ENCODE data around the gene PCDHGA12.
A peak's percentile ranks its signal among the peaks of the same experiment; 100 is the strongest.
"Not testable (repeated sequence)": the region's sequence is repeated elsewhere in the genome, so short reads cannot be mapped to it uniquely, and the experiment has no call there.

Gene PCDHGA12

DNA sequence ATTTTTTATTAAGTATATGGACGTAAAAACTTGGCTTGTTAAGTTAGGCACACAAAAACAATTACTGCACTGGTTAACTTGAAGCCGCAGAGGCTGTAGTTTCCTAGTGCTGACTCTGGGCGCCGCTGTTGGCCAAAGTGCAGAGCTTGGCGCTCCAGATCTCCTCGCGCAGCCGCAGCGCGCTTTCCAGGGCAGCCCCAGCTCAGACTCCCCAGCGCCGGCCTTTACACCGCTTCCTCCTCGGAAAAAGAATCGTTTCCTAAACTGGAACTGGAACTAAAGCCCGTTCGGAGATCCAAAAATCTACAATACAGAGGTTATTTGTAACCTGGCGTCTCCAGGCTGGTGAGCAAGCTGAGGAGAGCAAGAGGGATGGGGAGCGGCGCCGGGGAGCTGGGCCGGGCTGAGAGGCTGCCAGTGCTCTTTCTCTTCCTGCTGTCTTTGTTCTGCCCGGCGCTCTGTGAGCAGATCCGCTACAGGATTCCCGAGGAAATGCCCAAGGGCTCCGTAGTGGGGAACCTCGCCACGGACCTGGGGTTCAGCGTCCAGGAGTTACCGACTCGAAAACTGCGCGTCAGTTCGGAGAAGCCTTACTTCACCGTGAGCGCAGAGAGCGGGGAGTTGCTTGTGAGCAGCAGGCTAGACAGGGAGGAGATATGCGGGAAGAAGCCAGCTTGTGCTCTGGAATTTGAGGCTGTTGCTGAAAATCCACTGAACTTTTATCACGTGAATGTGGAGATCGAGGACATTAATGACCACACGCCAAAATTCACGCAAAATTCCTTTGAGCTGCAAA, 32.4 kb upstream of the PCDHGA12 start, which contains the start of gene PCDHGB5:
Gene PCDHGB5, plus strand, starts transcription at position 192 of the 796 bp plus-strand sequence. Its CDS starts 181 bp downstream, at position 373.
- Mint-ChIP-seq H3K4me3 (peak within 1 kb of the TSS; percentile 63), H3K27me3 (ENCODE audit: low read depth) (peaks cover 34% of the 10 kb centered on the region), H3K9me3 (peaks cover 30% of the 10 kb centered on the region)
- not testable (repeated sequence) for H3K4me1 Mint-ChIP-seq (ENCODE audit: low read depth); H3K36me3 Mint-ChIP-seq (ENCODE audit: low read depth); DNase-seq (ENCODE audit: low spot score); H3K27ac Mint-ChIP-seq

DNA sequence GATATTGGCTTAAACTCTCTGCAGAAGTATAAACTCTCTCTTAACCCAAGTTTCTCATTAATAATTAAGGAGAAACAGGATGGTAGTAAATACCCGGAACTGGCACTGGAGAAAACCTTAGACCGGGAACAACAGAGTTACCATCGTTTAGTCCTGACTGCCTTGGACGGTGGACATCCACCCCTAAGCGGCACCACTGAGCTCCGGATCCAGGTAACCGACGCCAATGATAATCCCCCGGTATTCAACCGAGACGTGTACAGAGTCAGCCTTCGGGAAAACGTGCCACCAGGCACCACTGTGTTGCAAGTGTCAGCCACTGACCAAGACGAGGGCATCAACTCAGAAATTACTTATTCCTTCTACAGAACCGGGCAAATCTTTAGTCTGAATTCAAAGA, 31.7 kb upstream of the PCDHGA12 start:
- Mint-ChIP-seq H3K36me3 (ENCODE audit: low read depth) (no peaks in the 10 kb centered on the region), H3K27me3 (ENCODE audit: low read depth) (peaks cover 35% of the 10 kb centered on the region), H3K9me3 (peaks cover 26% of the 10 kb centered on the region), H3K4me1 (ENCODE audit: low read depth) (no peaks in the 10 kb centered on the region), H3K4me3 (peak overlapping the region; percentile 14), H3K27ac (no peak overlapping the region)
- no peak for DNase-seq (ENCODE audit: low spot score)

DNA sequence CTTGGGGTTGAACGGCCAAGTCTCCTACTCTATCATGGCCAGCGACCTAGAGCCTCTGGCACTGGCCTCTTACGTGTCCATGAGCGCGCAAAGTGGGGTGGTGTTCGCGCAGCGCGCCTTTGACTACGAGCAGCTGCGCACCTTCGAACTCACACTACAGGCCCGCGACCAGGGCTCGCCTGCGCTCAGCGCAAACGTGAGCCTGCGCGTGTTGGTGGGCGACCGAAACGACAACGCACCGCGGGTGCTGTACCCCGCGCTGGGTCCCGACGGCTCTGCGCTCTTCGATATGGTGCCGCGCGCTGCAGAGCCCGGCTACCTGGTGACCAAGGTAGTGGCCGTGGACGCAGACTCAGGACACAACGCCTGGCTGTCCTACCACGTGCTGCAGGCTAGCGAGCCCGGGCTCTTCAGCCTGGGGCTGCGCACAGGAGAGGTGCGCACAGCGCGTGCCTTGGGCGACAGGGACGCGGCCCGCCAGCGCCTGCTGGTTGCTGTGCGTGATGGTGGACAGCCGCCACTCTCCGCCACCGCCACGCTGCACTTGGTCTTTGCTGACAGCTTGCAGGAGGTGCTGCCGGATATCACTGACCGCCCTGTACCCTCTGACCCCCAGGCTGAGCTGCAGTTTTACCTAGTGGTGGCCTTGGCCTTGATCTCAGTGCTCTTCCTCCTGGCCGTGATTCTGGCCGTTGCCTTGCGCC, 30.6 kb upstream of the PCDHGA12 start:
- Mint-ChIP-seq H3K36me3 (ENCODE audit: low read depth) (no peaks in the 10 kb centered on the region), H3K27ac (peak overlapping the region; percentile 64), H3K4me1 (ENCODE audit: low read depth) (no peaks in the 10 kb centered on the region), H3K9me3 (peaks cover 19% of the 10 kb centered on the region), H3K4me3 (no peak overlapping the region), H3K27me3 (ENCODE audit: low read depth) (peaks cover 38% of the 10 kb centered on the region)
- no peak for DNase-seq (ENCODE audit: low spot score)

DNA sequence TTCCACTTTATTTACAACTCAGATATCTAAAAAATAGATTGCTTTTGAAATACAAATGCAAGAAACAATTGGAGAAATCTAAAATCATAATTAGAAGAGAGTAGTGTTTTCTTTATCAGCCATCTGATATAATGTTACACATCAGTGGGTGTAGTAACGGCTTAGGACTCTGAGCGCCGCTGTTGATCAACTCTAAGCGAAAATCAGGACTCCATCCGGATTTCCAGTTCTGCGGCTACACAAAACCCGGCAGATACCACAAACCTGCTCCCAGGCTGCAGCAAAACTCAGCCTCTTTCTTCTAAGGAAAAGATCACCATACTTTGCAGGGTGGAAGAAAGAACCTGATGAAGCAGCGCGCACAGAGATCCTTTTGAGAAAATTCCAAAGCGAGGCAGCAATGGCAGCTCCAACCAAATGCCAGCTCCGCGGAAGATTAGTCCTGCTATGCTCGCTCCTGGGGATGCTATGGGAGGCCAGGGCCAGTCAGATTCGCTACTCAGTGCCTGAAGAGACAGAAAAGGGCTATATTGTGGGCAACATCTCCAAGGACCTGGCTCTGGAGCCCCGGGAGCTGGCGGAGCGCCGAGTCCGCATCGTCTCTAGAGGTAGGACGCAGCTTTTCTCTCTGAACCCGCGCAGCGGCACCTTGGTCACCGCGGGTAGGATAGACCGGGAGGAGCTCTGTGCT, 27.6 kb upstream of the PCDHGA12 start, which contains the start of gene PCDHGA9:
Gene PCDHGA9, plus strand, starts transcription at position 226 of the 691 bp plus-strand sequence. Its CDS starts 175 bp downstream, at position 401.
- H3K36me3 Mint-ChIP-seq (ENCODE audit: low read depth), result no peaks in the 10 kb centered on the region
- no peak within 1 kb of the TSS for H3K27ac Mint-ChIP-seq
- H3K4me1 Mint-ChIP-seq (ENCODE audit: low read depth), result no peaks in the 10 kb centered on the region
- DNase-seq (ENCODE audit: low spot score), result no peak
- H3K4me3 Mint-ChIP-seq, result no peak within 1 kb of the TSS
- peaks cover 14% of the 10 kb centered on the region for H3K9me3 Mint-ChIP-seq
- peaks cover 43% of the 10 kb centered on the region for H3K27me3 Mint-ChIP-seq (ENCODE audit: low read depth)

DNA sequence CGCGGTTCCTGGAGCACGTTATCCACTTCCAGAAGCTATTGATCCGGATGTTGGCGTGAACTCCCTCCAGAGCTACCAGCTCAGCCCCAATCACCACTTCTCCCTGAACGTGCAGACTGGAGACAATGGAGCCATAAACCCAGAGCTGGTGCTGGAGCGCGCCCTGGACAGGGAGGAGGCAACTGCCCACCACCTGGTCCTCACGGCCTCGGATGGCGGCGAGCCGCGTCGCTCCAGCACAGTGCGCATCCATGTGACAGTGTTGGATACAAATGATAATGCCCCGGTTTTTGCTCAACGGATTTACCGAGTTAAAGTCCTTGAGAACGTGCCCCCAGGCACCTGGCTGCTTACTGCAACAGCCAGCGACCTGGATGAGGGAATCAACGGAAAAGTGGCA, 26.9 kb upstream of the PCDHGA12 start:
- Mint-ChIP-seq H3K27me3 (ENCODE audit: low read depth) (peaks cover 49% of the 10 kb centered on the region), H3K4me1 (ENCODE audit: low read depth) (peaks cover 2% of the 10 kb centered on the region), H3K4me3 (no peak overlapping the region)

DNA sequence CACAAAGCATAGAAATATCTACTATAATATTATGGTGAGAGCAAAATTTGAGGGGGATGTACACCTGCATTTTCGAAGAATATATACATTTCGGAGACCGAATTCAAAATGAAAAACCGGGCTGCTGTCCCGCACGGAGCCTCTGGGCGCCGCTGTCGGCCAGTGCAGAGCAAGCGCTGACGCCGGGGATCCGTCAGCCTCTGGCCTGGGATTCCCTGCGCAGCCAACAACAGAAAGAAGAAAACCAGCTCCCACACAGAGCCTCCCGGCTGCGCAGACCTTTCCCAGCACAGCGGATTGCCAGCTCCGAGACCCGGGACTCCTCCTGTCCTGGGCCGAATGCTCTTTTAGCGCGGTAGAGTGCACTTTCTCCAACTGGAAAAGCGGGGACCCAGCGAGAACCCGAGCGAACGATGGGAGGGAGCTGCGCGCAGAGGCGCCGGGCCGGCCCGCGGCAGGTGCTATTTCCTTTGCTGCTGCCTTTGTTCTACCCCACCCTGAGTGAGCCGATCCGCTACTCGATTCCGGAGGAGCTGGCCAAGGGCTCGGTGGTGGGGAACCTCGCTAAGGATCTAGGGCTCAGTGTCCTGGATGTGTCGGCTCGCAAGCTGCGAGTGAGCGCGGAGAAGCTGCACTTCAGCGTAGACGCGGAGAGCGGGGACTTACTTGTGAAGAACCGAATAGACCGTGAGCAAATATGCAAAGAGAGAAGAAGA, 22.4 kb upstream of the PCDHGA12 start, which contains the start of gene PCDHGB6:
Gene PCDHGB6, plus strand, starts transcription at position 232 of the 716 bp plus-strand sequence. Its CDS starts 182 bp downstream, at position 414.
- peak; percentile 32 for DNase-seq (ENCODE audit: low spot score)
- H3K9me3 Mint-ChIP-seq, result peaks cover 11% of the 10 kb centered on the region
- not testable (repeated sequence) for H3K36me3 Mint-ChIP-seq (ENCODE audit: low read depth); H3K4me1 Mint-ChIP-seq (ENCODE audit: low read depth)
- peak within 1 kb of the TSS; percentile 71 for H3K4me3 Mint-ChIP-seq
- H3K27ac Mint-ChIP-seq, result peak within 1 kb of the TSS; percentile 43
- peaks cover 46% of the 10 kb centered on the region for H3K27me3 Mint-ChIP-seq (ENCODE audit: low read depth)

More for the DNA sequence above, 26.9 kb upstream of the PCDHGA12 start:
- Mint-ChIP-seq H3K36me3 (ENCODE audit: low read depth) (no peaks in the 10 kb centered on the region), H3K27ac (no peak overlapping the region), H3K9me3 (peaks cover 14% of the 10 kb centered on the region)
- no peak for DNase-seq (ENCODE audit: low spot score)

DNA sequence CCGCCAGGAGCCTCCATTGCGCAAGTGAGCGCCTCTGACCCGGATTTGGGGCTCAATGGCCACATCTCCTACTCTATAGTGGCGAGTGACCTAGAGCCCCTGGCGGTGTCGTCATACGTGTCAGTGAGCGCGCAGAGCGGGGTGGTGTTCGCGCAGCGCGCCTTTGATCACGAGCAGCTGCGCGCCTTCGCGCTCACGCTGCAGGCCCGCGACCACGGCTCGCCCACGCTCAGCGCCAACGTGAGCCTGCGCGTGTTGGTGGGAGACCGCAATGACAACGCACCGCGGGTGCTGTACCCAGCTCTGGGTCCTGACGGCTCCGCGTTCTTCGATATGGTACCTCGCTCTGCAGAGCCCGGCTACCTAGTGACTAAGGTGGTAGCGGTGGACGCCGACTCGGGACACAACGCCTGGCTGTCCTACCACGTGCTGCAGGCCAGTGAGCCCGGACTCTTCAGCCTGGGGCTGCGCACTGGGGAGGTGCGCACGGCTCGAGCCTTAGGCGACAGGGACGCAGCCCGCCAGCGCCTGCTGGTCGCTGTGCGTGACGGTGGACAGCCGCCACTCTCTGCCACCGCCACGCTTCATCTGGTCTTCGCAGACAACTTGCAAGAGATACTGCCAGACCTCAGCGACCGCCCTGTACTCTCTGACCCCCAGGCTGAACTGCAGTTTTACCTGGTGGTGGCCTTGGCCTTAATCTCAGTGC, 20.6 kb upstream of the PCDHGA12 start:
- no peak for DNase-seq (ENCODE audit: low spot score)
- Mint-ChIP-seq H3K4me3 (no peak overlapping the region), H3K27ac (no peak overlapping the region), H3K27me3 (ENCODE audit: low read depth) (peaks cover 49% of the 10 kb centered on the region), H3K36me3 (ENCODE audit: low read depth) (peaks cover 8% of the 10 kb centered on the region), H3K9me3 (peaks cover 11% of the 10 kb centered on the region), H3K4me1 (ENCODE audit: low read depth) (peaks cover 13% of the 10 kb centered on the region)

DNA sequence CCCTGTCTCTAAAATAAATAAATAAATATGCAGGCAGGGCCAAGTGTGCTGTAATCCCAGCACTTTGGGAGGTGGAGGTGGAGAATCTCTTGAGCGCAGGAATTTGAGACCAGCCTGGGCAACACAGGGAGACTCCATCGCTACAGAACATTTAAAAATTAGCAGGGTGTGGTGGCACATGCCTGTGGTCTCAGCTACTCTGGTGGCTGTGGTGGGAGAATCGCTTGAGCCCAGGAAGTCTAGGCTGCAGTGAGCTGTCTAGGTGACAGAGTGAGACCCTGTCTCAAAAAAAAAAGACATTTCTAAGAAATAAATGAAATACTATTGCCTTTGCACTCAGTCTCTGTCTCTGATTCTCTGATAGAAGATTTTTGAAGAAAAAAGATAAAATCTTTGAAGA, 18.7 kb upstream of the PCDHGA12 start:
- Mint-ChIP-seq H3K4me3 (no peak overlapping the region), H3K27me3 (ENCODE audit: low read depth) (peaks cover 57% of the 10 kb centered on the region), H3K4me1 (ENCODE audit: low read depth) (peaks cover 13% of the 10 kb centered on the region), H3K9me3 (peaks cover 15% of the 10 kb centered on the region), H3K36me3 (ENCODE audit: low read depth) (peaks cover 8% of the 10 kb centered on the region), H3K27ac (no peak overlapping the region)
- DNase-seq (ENCODE audit: low spot score), result no peak

DNA sequence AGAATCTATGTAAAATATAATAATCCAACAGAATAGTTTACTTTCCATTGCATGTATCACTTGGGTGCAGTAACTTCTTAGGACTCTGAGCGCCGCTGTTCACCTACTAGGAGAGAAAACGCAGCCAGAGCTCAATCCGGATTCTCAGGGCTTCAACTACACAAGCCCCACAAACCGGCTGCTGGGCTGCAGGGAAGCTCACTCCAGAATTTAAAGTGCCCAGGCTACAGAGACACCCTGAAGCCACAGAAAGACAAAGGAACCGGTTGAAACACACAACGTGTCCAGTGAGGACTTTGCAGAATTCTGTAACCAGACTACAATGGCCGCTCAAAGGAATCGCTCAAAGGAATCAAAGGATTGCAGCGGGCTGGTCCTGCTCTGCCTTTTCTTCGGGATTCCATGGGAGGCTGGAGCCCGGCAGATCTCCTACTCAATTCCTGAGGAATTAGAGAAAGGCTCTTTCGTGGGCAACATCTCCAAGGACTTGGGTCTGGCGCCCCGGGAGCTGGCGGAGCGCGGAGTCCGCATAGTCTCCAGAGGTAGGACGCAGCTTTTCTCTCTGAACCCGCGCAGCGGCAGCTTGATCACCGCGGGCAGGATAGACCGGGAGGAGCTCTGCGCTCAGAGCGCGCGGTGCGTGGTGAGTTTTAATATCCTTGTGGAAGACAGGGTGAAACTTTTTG, 17.3 kb upstream of the PCDHGA12 start, which contains the start of gene PCDHGA10:
Gene PCDHGA10, plus strand, starts transcription at position 134 of the 686 bp plus-strand sequence. Its CDS starts 189 bp downstream, at position 323.
- Mint-ChIP-seq H3K27me3 (ENCODE audit: low read depth) (peaks cover 55% of the 10 kb centered on the region), H3K9me3 (peaks cover 17% of the 10 kb centered on the region), H3K36me3 (ENCODE audit: low read depth) (peaks cover 8% of the 10 kb centered on the region), H3K4me3 (peak within 1 kb of the TSS; percentile 82), H3K4me1 (ENCODE audit: low read depth) (peaks cover 15% of the 10 kb centered on the region), H3K27ac (no peak within 1 kb of the TSS)
- DNase-seq (ENCODE audit: low spot score), result peak; percentile 42

DNA sequence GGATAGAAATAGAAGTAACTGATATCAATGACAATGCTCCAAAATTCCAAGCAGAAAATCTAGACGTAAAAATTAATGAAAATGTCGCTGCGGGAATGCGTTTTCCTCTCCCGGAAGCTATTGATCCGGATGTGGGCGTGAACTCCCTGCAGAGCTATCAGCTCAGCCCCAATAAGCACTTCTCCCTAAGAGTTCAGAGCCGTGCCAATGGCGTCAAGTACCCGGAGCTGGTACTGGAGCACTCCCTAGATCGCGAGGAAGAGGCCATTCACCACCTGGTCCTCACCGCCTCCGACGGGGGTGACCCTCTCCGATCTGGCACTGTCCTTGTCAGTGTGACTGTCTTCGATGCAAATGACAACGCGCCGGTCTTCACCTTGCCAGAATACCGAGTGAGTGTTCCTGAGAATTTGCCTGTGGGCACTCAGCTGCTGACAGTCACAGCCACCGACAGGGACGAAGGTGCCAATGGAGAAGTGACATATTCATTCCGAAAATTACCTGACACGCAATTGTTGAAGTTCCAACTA, 16.7 kb upstream of the PCDHGA12 start:
- peaks cover 15% of the 10 kb centered on the region for H3K4me1 Mint-ChIP-seq (ENCODE audit: low read depth)
- H3K27ac Mint-ChIP-seq, result no peak overlapping the region
- peak overlapping the region; percentile 82 for H3K4me3 Mint-ChIP-seq
- H3K36me3 Mint-ChIP-seq (ENCODE audit: low read depth), result peaks cover 8% of the 10 kb centered on the region
- H3K27me3 Mint-ChIP-seq (ENCODE audit: low read depth), result peaks cover 57% of the 10 kb centered on the region
- DNase-seq (ENCODE audit: low spot score), result no peak
- H3K9me3 Mint-ChIP-seq, result peaks cover 22% of the 10 kb centered on the region

DNA sequence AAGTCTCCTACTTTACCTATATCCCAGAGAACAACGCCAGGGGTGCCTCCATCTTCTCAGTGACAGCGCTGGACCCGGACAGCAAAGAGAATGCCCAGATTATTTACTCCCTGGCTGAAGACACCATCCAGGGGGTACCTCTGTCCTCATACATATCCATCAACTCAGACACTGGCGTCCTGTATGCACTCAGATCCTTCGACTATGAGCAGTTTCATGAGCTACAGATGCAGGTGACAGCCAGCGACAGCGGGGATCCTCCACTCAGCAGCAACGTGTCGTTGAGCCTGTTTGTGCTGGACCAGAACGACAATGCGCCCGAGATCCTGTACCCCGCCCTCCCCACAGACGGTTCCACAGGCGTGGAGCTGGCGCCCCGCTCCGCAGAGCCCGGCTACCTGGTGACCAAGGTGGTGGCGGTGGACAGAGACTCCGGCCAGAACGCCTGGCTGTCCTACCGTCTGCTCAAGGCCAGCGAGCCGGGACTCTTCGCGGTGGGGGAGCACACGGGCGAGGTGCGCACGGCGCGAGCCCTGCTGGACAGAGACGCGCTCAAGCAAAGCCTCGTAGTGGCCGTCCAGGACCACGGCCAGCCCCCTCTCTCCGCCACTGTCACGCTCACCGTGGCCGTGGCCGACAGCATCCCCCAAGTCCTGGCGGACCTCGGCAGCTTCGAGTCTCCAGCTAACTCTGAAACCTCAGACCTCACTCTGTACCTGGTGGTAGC, 15.6 kb upstream of the PCDHGA12 start:
- H3K4me1 Mint-ChIP-seq (ENCODE audit: low read depth), result peaks cover 15% of the 10 kb centered on the region
- H3K27ac Mint-ChIP-seq; DNase-seq (ENCODE audit: low spot score); H3K36me3 Mint-ChIP-seq (ENCODE audit: low read depth): not testable (repeated sequence)
- H3K4me3 Mint-ChIP-seq, result peak overlapping the region; percentile 82
- H3K27me3 Mint-ChIP-seq (ENCODE audit: low read depth), result peaks cover 56% of the 10 kb centered on the region
- peaks cover 20% of the 10 kb centered on the region for H3K9me3 Mint-ChIP-seq

DNA sequence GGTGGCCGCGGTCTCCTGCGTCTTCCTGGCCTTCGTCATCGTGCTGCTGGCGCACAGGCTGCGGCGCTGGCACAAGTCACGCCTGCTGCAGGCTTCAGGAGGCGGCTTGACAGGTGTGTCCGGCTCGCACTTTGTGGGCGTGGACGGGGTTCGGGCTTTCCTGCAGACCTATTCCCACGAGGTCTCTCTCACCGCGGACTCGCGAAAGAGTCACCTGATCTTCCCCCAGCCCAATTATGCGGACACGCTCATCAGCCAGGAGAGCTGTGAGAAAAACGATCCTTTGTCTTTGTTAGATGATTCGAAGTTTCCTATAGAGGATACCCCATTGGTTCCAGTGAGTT, 15.1 kb upstream of the PCDHGA12 start:
- Mint-ChIP-seq H3K27me3 (ENCODE audit: low read depth) (peaks cover 57% of the 10 kb centered on the region), H3K4me3 (peak overlapping the region; percentile 7), H3K4me1 (ENCODE audit: low read depth) (peaks cover 15% of the 10 kb centered on the region), H3K9me3 (peaks cover 22% of the 10 kb centered on the region)
- H3K36me3 Mint-ChIP-seq (ENCODE audit: low read depth); DNase-seq (ENCODE audit: low spot score); H3K27ac Mint-ChIP-seq: not testable (repeated sequence)
